Stimulated activated CD4-positive, alpha-beta T cell treated with anti-CD3 and anti-CD28 coated beads, Interleukin-2, amount 100 ng/mL, for 48 hours (primary cell): ENCODE data around the gene SYDE1.

Source experiments
- DNase-seq, 2 donors: peaks; one replicate each; pipeline ENCODE4 v3.0.0-alpha.2; 2020

Gene SYDE1

DNA sequence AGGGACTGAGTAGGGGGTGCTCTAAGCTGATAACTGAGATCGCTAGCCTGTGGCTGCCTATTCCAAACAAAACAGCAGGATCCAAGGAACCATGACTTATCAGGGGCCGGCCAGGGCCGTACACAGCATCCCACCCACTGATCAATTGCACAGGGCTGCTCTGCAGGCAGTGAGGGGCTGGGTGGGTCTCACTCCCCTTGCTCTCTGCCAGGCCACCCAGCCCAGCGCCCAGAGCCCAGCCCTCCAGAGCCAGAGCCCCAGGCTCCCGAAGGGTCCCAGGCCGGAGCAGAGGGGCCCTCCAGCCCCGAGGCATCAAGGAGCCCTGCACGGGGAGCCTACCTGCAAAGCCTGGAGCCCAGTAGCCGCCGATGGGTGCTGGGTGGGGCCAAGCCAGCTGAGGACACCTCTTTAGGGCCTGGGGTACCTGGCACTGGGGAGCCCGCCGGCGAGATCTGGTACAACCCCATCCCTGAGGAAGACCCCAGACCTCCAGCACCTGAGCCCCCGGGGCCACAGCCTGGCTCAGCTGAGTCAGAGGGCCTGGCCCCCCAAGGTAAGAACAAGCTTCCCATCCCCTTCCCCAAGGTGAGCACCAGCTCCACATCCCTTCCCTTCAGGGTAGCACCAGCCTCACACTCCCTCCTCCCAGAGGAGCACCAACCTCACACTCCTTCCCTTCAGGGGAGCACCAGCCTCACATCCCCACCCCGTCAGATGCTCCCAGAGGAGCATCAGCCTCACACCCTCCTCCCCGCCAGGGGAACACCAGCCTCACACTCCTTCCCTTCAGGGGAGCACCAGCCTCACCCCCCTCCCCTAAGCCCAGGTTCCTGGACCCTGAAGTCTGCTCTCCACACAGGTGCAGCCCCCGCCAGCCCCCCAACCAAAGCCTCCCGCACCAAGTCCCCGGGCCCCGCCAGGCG lies 1.9 kb downstream of the SYDE1 start:
- no peak for DNase-seq

GRCh38 chr19:15109768-15110417 lies 2.7 kb downstream of the SYDE1 start:
- DNase-seq: no peak

DNA sequence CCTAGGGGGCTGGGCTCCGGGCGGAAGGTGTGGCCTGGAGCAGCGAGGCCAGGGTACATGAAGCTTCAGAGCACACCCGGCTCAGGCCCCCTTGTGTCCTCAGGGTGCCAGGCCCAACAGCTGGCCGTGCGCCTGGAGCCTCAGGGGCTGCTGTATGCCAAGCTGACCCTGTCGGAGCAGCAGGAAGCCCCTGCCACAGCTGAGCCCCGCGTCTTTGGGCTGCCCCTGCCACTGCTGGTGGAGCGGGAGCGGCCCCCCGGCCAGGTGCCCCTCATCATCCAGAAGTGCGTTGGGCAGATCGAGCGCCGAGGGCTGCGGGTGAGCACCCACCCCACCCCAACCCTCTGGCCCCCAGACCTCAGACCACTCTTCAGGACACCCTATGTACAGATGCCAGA lies 3.2 kb downstream of the SYDE1 start:
- no peak for DNase-seq

DNA sequence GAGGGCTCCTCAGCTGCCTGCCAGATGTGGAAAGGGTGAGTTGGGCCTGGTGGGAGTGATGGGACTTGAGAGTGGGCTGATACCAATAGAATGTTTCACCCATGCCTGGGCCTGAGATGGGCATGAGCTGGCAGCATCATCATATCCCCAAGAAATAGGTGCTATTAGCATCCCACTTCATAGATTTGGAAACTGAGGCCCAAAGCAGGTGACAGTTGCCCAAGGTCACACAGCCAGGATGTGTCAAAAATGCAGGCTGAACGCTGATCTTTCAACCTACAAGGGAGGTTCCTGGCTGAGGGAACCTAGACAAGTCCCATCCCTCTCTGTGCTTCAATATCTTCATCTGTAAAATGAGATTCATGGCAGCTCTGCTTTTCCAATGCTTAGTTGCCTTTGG lies 4.6 kb downstream of the SYDE1 start:
- no peak for DNase-seq

DNA sequence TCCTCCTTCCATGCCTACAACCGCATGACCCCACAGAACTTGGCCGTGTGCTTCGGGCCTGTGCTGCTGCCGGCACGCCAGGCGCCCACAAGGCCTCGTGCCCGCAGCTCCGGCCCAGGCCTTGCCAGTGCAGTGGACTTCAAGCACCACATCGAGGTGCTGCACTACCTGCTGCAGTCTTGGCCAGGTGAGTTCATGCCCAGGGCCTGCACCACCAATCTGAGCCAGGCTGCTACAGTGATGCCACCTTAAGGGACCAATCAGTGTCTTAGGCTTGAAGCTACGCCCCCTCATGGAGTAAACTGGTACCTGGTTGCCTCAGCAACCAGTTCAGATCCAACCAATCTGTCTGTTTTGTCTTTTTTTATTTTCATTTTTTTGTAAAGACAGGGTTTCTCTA lies 5.2 kb downstream of the SYDE1 start:
- no peak for DNase-seq

DNA sequence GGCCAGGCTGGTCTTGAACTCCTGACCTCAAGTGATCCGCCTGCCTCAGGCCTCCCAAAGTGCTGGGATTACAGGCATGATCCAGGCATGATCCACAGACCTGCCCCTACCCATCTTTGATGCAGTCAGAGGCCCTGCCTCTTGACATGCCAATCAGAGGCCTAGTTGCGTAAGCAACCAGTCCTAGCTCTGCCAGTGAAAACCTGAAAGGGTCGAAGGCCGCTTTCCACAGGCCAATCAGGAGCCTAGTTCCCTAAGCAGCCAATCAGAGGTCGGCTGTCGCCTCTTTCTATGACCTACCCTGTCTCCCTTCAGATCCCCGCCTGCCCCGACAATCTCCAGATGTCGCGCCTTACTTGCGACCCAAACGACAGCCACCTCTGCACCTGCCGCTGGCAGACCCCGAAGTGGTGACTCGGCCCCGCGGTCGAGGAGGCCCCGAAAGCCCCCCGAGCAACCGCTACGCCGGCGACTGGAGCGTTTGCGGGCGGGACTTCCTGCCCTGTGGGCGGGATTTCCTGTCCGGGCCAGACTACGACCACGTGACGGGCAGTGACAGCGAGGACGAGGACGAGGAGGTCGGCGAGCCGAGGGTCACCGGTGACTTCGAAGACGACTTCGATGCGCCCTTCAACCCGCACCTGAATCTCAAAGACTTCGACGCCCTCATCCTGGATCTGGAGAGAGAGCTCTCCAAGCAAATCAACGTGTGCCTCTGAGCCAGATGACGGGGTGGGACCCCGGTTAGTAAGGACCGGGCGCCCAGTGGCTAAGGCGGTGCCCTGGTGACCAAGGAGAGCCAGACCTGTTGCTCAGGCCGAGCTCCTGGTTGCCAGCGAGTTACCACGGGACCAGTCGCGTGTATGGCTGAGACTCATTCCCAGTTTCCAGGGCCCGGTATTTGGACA lies 6.3 kb downstream of the SYDE1 start:
- no peak for DNase-seq

- DNase-seq: no peak
These were observed 6.9 kb downstream of the SYDE1 start for GRCh38 chr19:15114153-15114540.

GRCh38 chr19:15115080-15115479 lies 7.9 kb downstream of the SYDE1 start:
- DNase-seq: no peak

GRCh38 chr19:15115762-15116615 lies 8.8 kb downstream of the SYDE1 start:
- no peak for DNase-seq

DNA sequence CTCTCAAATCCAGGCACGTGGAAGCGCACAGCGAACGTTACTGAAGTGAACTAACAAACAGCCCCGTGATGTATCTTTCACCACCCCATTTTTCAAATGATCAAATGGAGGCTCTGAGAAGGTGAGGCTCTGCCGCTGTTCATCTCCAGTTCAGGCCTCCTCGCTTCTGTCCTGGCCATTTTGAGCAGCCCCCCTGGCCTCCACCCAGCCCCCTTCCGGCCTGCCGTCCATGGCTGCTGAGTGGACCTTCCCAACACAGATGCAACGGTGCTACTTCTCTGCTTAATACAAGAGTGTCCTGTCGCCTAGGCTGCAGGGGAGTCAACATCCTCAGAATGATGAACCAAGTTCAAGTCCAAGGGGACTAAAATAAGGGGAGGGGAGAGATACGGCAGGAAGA lies 9.7 kb downstream of the SYDE1 start:
- DNase-seq: no peak

GRCh38 chr19:15118248-15118647 lies 11.0 kb downstream of the SYDE1 start:
- DNase-seq: no peak

GRCh38 chr19:15118789-15119494 lies 11.7 kb downstream of the SYDE1 start:
- no peak for DNase-seq

DNA sequence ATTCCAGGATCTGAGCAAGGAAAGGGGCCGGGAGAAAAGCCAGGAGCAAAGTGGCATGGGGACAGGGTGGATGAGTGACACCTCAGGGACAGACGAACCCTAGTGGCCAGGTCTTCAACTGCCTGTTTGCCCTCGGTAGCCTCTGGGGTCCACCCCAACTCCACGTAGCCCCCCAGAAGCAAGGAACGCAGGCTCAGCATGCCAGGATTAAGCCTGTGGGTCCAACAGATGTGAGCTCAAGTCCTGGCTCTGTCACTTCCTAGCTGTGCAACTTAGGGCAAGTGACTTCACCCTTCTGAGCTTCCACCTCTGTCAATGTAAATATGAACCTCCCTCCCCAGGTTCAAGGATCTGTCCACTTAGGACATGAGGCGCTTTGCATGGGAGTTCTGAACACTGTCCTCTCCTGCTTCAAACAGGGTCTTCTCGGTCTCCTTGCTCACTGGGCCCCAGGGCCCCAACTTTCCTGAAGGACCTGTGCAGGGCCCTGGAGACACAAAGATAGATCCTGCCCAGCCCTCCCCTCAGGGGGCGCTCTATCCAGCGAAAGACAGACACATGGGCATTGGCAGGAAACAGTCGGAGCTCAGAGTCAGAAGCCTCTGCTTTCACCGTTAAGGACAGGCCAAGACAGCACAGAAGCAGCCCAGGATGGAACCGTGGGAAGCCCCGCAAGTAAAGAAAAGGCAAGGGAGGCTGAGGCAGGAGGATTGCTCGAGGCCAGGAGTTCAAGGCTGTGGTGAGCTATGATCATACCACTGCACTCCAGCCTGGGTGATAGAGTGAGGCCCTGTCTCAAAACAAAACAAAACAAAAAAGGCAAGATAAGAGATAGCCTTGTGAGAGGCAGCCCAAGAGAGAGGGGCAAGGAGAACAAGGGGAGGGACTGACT lies 13.2 kb downstream of the SYDE1 start:
- no peak for DNase-seq

- no peak for DNase-seq
These were observed 15.3 kb downstream of the SYDE1 start for GRCh38 chr19:15122331-15123030.

DNA sequence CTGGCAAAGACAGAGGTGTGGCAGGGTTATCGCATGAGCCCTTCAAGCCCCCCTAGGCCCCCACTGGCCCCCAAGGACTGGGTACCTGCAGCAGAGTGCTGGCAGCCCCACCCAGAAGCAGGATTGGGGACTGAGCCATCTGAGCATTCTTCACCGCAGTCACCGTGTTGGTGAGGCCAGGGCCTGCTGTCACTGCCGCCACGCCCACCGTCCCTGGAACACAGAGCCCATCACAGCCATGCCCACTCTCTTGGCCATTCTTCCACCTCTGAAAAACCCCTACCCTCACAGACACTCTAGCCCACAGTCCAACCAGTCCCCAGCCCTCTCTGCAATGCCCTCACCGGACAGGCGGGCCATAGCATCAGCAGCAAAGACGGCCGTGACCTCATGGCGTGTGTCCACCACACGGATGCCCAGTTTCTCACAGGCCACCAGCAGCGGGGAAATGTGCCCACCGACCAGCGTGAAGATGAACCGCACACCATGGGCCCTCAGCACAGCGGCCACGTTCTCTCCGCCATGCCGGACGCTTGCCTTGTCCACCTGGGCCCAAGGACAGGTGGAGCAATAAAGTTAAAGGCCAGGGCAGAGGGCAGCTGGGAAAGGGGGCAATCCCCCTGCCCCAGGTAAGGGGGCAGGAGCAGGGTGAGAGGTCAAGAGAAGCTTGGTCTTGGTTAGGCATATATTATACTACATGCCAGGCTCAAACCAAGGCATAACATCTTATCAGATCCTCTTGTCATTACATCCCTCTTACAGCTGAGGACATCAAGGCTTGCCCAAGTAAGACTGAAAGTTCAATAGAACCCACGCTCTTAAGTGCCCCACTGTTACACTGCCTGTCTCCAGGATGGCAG lies 16.1 kb downstream of the SYDE1 start:
- DNase-seq: no peak

DNA sequence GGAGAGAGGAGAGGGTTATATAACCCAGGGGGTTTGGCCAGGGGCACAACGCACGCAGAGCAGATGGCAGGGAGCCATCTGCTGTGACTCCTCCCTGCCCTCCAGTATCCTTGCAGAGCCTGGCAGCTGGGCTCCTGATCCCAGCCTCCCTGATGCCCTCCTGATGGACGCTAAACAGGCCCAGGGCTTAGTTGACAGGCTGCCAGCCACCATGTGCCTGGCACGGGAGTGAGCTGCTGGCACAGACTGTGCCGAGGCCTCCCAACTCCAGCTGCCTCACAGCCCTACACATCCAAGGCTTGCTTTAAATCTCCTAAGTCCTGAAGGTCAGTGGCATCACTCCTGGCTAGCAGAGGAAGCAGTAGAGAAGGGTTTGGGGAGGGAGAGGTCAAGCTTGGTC lies 16.7 kb downstream of the SYDE1 start:
- no peak for DNase-seq

GRCh38 chr19:15124572-15125231 lies 17.5 kb downstream of the SYDE1 start:
- no peak for DNase-seq
